MM.1S (cell line): ENCODE data around the gene SUPT4H1.

Experiments used
- DNase-seq: peaks from one replicate; pipeline ENCODE4 v3.0.0-alpha.2; 2015
- H2AFZ ChIP-seq: fragments of 300-600 bp; sonication (generic); 2 replicates; pipeline ENCODE4 v1.6.0; 2016; ENCODE audit warnings: antibody characterized with exemption, low read length
- H3F3A ChIP-seq: fragments of 300-600 bp; sonication (generic); 2 replicates; pipeline ENCODE4 v1.6.1; 2016; ENCODE audit warnings: mild to moderate bottlenecking, antibody characterized with exemption, low read length, moderate library complexity, mixed read lengths; ENCODE audit not compliant: insufficient read depth
- H3K27ac ChIP-seq: fragments of 300-600 bp; sonication (generic); 2 replicates; pipeline ENCODE4 v1.5.1; 2016; ENCODE audit warnings: mild to moderate bottlenecking, low read length
- H3K27me3 ChIP-seq: fragments of 300-600 bp; sonication (generic); replicated peaks from 2 replicates; pipeline ENCODE4 v1.6.0; 2016; ENCODE audit warnings: low read length; ENCODE audit not compliant: insufficient read depth
- H3K36me3 ChIP-seq: fragments of 300-600 bp; sonication (generic); replicated peaks from 2 replicates; pipeline ENCODE4 v1.6.1; 2016; ENCODE audit warnings: mild to moderate bottlenecking, low read length, mixed read lengths; ENCODE audit not compliant: insufficient read depth
- H3K4me1 ChIP-seq: fragments of 300-600 bp; sonication (generic); 2 replicates; pipeline ENCODE4 v1.6.1; 2016; ENCODE audit warnings: low read length, mixed read lengths
- H3K4me2 ChIP-seq: fragments of 300-600 bp; sonication (generic); 2 replicates; pipeline ENCODE4 v1.6.0; 2016; ENCODE audit warnings: low read depth, low read length
- H3K4me3 ChIP-seq: fragments of 300-600 bp; sonication (generic); 2 replicates; pipeline ENCODE4 v1.5.1; 2016; ENCODE audit warnings: low read length, mixed read lengths
- H3K79me2 ChIP-seq: fragments of 300-600 bp; sonication (generic); 2 replicates; pipeline ENCODE4 v1.6.1; 2016; ENCODE audit warnings: mixed run types, low read length, mixed read lengths
- H3K9ac ChIP-seq: fragments of 300-600 bp; sonication (generic); 2 replicates; pipeline ENCODE4 v1.6.1; 2016; ENCODE audit warnings: low read length, mixed read lengths
- H3K9me2 ChIP-seq: fragments of 300-600 bp; sonication (generic); replicated peaks from 2 replicates; pipeline ENCODE4 v1.6.1; 2016; ENCODE audit warnings: mild to moderate bottlenecking, low read length, mixed read lengths; ENCODE audit not compliant: insufficient read depth
- H3K9me3 ChIP-seq: fragments of 300-600 bp; sonication (generic); replicated peaks from 2 replicates; pipeline ENCODE4 v1.6.1; 2016; ENCODE audit warnings: mild to moderate bottlenecking, low read length, mixed read lengths; ENCODE audit not compliant: insufficient read depth
- H4K20me1 ChIP-seq: fragments of 300-600 bp; sonication (generic); 2 replicates; pipeline ENCODE4 v1.6.1; 2016; ENCODE audit warnings: mild to moderate bottlenecking, low read length, moderate library complexity, mixed read lengths; ENCODE audit not compliant: insufficient read depth
- CTCF ChIP-seq: fragments of 300-600 bp; sonication (generic); IDR thresholded peaks from 2 replicates; pipeline ENCODE4 v1.5.1; 2016; ENCODE audit warnings: antibody characterized with exemption, low read length, mixed read lengths
- EZH2 ChIP-seq: fragments of 300-600 bp; sonication (generic); optimal IDR thresholded peaks from 2 replicates; pipeline ENCODE3; 2017; ENCODE audit warnings: low read depth, mild to moderate bottlenecking, antibody characterized with exemption, low read length, mixed read lengths
- EZH2phosphoT487 ChIP-seq: fragments of 300-600 bp; sonication (generic); IDR thresholded peaks from 2 replicates; pipeline ENCODE4 v1.6.1; 2018; ENCODE audit warnings: antibody characterized with exemption, low read length

The SUPT4H1 gene

DNA sequence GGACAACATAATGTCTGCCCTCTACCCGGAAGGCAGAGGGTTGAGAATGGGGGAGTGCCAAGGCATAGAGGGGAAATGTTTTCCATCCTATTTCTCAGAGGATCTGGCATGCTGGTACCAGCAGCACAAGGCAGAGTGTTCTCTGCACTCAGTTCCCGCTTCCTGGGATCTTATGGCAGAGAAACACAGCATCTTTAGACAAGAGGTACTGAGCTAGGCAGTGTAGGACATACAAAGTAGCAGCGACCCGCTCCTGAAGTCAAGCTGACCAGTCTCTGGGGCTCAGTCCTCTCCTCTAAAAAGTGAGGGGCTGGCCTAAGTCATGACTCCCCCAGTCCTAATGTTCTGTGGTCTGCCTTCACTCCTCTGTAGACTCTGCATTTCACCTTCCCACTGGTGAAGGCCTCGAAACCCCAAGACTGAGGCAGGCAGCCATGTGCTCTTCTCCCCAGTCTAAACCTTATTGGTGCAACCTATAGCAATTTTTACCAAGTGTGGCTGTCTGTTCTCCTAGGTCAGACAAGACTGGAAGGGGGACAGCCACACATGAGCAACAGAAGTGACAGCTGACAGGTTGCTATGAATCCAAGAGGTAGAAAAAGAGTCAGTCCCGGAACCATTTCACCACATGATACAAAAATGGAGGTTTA is 12.1 kb downstream of the SUPT4H1 start:
- Histone ChIP-seq H3F3A (peaks cover 79% of the 10 kb centered on the region), H3K4me2 (peak overlapping the region; percentile 99)

DNA sequence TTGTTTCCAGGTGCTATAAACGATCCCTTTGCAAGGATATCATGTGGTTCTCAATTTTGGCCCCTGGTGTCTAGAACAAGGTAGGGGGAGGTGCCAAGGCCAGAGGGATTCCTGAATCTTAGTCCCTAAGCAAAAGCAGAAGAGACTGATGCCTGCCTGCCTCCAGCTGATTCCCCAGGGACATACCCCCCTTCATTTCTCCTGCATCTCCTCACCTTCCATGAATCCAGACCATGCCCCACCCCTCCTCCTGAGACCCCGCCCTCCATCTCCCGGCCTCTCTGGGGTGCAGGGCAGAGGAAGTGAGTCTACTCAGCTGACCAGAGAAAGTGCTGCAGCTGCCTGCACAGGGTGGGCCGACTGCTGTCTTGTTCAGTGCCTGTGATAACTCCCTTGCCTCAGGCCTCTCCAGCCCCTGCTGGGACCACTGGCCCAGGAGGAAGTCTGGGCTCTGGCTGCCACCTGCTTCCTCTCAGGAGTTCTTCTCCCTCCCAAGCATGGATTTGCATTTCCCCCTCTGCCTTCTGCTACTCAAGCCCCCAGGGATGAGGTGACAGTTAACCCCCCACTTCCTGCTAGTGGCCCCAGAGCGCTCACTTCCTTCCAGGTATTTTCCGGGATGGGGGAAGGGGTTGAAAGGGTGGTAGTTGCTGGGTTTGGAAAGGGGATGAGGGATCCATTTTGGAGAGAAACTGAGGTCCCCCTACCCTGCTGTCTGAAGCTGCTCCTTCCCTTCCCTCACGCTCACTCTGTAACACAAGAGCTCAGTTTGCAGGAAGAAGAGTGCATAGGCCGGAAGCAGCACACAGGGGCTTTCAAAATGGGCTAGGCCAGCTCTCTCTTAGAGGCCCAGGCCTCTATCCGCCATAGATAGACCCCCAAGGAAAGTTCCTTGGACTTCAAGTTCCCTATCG is 12.9 kb downstream of the SUPT4H1 start:
- Histone ChIP-seq H3K9me2 (no peaks in the 10 kb centered on the region), H3K27ac (peak overlapping the region; percentile 100), H3K36me3 (no peaks in the 10 kb centered on the region), H3K4me3 (peak overlapping the region; percentile 68), H2AFZ (no peak overlapping the region), H3K9me3 (no peaks in the 10 kb centered on the region), H3K4me1 (peaks cover 79% of the 10 kb centered on the region), H3K9ac (peak overlapping the region; percentile 99), H3K79me2 (peaks cover 74% of the 10 kb centered on the region), H3F3A (peaks cover 79% of the 10 kb centered on the region), H3K27me3 (no peaks in the 10 kb centered on the region), H3K4me2 (peak overlapping the region; percentile 99), H4K20me1 (no peaks in the 10 kb centered on the region)
- TF ChIP-seq EZH2, result no peak
- no peak for TF ChIP-seq EZH2phosphoT487
- no peak for TF ChIP-seq CTCF
- peak; percentile 86 for DNase-seq

More for the DNA sequence above, 12.1 kb downstream of the SUPT4H1 start:
- no peak for TF ChIP-seq EZH2phosphoT487
- TF ChIP-seq EZH2, result no peak
- no peak for TF ChIP-seq CTCF
- H3K9me3 ChIP-seq, result no peaks in the 10 kb centered on the region
- H3K79me2 ChIP-seq, result peaks cover 67% of the 10 kb centered on the region
- H3K27me3 ChIP-seq, result no peaks in the 10 kb centered on the region
- no peaks in the 10 kb centered on the region for H3K9me2 ChIP-seq
- peak overlapping the region; percentile 100 for H3K27ac ChIP-seq
- no peaks in the 10 kb centered on the region for H3K36me3 ChIP-seq
- peaks cover 75% of the 10 kb centered on the region for H3K4me1 ChIP-seq
- H3K9ac ChIP-seq, result peak overlapping the region; percentile 99
- H4K20me1 ChIP-seq, result no peaks in the 10 kb centered on the region
- no peak overlapping the region for H2AFZ ChIP-seq
- no peak for DNase-seq
- peak overlapping the region; percentile 68 for H3K4me3 ChIP-seq

GRCh38 chr17:58338454-58338840 is 13.6 kb downstream of the SUPT4H1 start:
- Histone ChIP-seq H3K4me1 (peaks cover 79% of the 10 kb centered on the region), H2AFZ (no peak overlapping the region), H3K79me2 (peaks cover 81% of the 10 kb centered on the region), H3K27me3 (no peaks in the 10 kb centered on the region), H3K9me2 (no peaks in the 10 kb centered on the region), H3K9ac (peak overlapping the region; percentile 99), H3K4me2 (peak overlapping the region; percentile 99), H4K20me1 (no peaks in the 10 kb centered on the region), H3F3A (peaks cover 79% of the 10 kb centered on the region), H3K36me3 (no peaks in the 10 kb centered on the region), H3K9me3 (no peaks in the 10 kb centered on the region), H3K4me3 (peak overlapping the region; percentile 68), H3K27ac (peak overlapping the region; percentile 100)
- peak; percentile 32 for DNase-seq
- TF ChIP-seq EZH2 (no peak), CTCF (peak; percentile 44)
